Measurements from ENCODE around the gene MAP3K6. TPM values are rescaled to one million over a fixed set of nuclear protein-coding genes. Genes with fewer than 3 reads are reported as not detected.
A peak's percentile ranks its signal among the peaks of the same experiment; 100 is the strongest.

The MAP3K6 gene
- total RNA-seq, 1 experiment from 2014 or later, result 25.1 TPM

DNA sequence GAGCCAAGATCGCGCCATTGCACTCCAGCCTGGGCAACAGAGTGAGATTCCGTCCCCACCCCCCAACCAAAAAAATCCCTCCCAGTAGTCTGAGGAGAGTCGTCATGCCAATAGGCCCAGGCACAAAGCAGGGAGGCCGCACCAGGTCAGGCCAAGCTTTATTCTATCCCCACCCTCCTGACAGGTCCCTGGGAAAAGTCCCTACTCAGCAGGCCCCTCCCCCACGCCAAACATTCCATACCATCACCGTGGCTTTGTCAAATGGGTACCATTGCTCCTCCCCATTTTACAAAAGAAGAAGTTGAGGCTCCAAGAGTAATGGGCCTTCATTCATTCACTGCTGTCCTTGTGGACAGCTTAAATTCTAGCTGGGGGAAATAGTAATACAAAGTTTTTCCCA is 31.0 kb upstream of the MAP3K6 start:
- Histone ChIP-seq H3K4me3 (ENCODE audit: low read length) (no peak overlapping the region), H3F3A (ENCODE audit: low read length, unreplicated experiment) (peaks cover 3% of the 10 kb centered on the region), H3K36me3 (ENCODE audit: low read depth, low read length) (no peaks in the 10 kb centered on the region), H3K4me1 (ENCODE audit: insufficient read depth, low read length) (peaks cover 20% of the 10 kb centered on the region), H4K20me1 (ENCODE audit: low read length) (no peaks in the 10 kb centered on the region), H2AFZ (ENCODE audit: low read length) (no peak overlapping the region), H3K9me3 (ENCODE audit: low read length) (no peaks in the 10 kb centered on the region), H3K27ac (ENCODE audit: low read length) (no peak overlapping the region), H3K27me3 (ENCODE audit: low read length) (no peaks in the 10 kb centered on the region), H3K9me2 (replicated peaks; ENCODE audit: low read length) (no peaks in the 10 kb centered on the region), H3K9ac (ENCODE audit: low read length) (no peak overlapping the region), H3K79me2 (ENCODE audit: low read length) (peaks cover 17% of the 10 kb centered on the region), H3K4me2 (ENCODE audit: low read length) (no peak overlapping the region)
- BruUV-seq (replicated peaks), result no TSS peak
- ATAC-seq, result no peak
- POLR2A ChIA-PET (ENCODE audit: unreplicated experiment), result no interaction called here
- CTCF ChIA-PET, result no interaction called here
- intact Hi-C loops (cut with micrococcal nuclease), result no loop called here
- DNase-seq, result no peak
- TF ChIP-seq EZH2 (IDR thresholded peaks at IDR 0.05; ENCODE audit: low read length, unreplicated experiment), result no peak
- TF ChIP-seq EZH2phosphoT487 (IDR thresholded peaks at IDR 0.05; ENCODE audit: borderline replicate concordance, low read length), result no peak
- TF ChIP-seq, protein P1, sequence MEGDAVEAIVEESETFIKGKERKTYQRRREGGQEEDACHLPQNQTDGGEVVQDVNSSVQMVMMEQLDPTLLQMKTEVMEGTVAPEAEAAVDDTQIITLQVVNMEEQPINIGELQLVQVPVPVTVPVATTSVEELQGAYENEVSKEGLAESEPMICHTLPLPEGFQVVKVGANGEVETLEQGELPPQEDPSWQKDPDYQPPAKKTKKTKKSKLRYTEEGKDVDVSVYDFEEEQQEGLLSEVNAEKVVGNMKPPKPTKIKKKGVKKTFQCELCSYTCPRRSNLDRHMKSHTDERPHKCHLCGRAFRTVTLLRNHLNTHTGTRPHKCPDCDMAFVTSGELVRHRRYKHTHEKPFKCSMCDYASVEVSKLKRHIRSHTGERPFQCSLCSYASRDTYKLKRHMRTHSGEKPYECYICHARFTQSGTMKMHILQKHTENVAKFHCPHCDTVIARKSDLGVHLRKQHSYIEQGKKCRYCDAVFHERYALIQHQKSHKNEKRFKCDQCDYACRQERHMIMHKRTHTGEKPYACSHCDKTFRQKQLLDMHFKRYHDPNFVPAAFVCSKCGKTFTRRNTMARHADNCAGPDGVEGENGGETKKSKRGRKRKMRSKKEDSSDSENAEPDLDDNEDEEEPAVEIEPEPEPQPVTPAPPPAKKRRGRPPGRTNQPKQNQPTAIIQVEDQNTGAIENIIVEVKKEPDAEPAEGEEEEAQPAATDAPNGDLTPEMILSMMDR (conservative IDR thresholded peaks at IDR 0.05; ENCODE audit: low read depth, low read length), result no peak

DNA sequence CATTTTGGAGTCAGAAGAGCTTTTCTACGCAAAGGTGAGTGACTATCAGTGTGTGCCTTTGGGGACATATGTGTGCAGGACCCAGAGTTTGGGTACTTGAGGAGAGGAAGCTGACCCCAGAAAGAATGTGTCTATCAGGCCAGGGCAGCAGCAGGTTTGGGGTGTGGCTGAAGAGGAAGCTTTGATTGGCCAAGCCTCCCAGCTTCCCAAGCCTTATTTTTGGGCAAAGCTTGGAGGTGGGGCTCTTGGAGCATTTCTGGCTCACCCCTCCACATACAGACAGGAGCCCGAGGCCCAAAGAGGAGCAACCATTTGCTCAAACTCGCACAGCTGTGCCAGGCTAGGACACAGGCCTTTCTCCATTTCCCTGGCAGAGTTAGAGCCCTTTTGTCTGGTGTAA is 30.3 kb upstream of the MAP3K6 start:
- no peaks in the 10 kb centered on the region for H3K36me3 ChIP-seq (ENCODE audit: low read depth, low read length)

More for the DNA sequence above, 30.3 kb upstream of the MAP3K6 start:
- Histone ChIP-seq H3K4me1 (ENCODE audit: insufficient read depth, low read length) (peaks cover 21% of the 10 kb centered on the region), H4K20me1 (ENCODE audit: low read length) (no peaks in the 10 kb centered on the region), H3K4me2 (ENCODE audit: low read length) (no peak overlapping the region), H3K4me3 (ENCODE audit: low read length) (no peak overlapping the region), H2AFZ (ENCODE audit: low read length) (no peak overlapping the region), H3K27ac (ENCODE audit: low read length) (no peak overlapping the region), H3K79me2 (ENCODE audit: low read length) (peaks cover 20% of the 10 kb centered on the region), H3K9ac (ENCODE audit: low read length) (no peak overlapping the region), H3K9me3 (ENCODE audit: low read length) (no peaks in the 10 kb centered on the region), H3F3A (ENCODE audit: low read length, unreplicated experiment) (peaks cover 3% of the 10 kb centered on the region), H3K9me2 (replicated peaks; ENCODE audit: low read length) (no peaks in the 10 kb centered on the region), H3K27me3 (ENCODE audit: low read length) (no peaks in the 10 kb centered on the region)
- TF ChIP-seq, protein P1 (conservative IDR thresholded peaks at IDR 0.05; ENCODE audit: low read depth, low read length), result no peak
- TF ChIP-seq EZH2phosphoT487 (IDR thresholded peaks at IDR 0.05; ENCODE audit: borderline replicate concordance, low read length) (no peak), EZH2 (IDR thresholded peaks at IDR 0.05; ENCODE audit: low read length, unreplicated experiment) (no peak)
- ATAC-seq (no peak), DNase-seq (peak; percentile 6)
- BruUV-seq (replicated peaks), result no TSS peak
- ChIA-PET POLR2A (ENCODE audit: unreplicated experiment) (no interaction called here), CTCF (no interaction called here)
- intact Hi-C loops (cut with micrococcal nuclease), result no loop called here

Measured in PC-3 (cell line).